Heart right ventricle (tissue), 16 donors: Measurements from ENCODE around the gene RNF43. TPM values are rescaled to one million over a fixed set of nuclear protein-coding genes. Genes with fewer than 3 reads are reported as not detected.

Experiments used
- ATAC-seq, 8 donors: fragments of 200-7000 bp; cut with Tn5 transposase; one replicate each; pipeline ENCODE4 v1.9.1; 2020; ENCODE audit warnings: mild to moderate bottlenecking in 8 of 8, moderate library complexity in 8 of 8, moderate number of reproducible peaks in 1 of 8
- DNase-seq, 2 donors: peaks; one replicate each; pipeline ENCODE4 v3.0.0-alpha.2; 2020
- H3K27ac ChIP-seq, 10 donors: fragments of 200-600 bp; sonication (generic) in 2 of 10; one replicate each; pipeline versions ENCODE4 v1.5.0 to v1.8.0; 2020 to 2022; ENCODE audit warnings: mild to moderate bottlenecking in 3 of 10
- H3K27me3 ChIP-seq, 7 donors: fragments of 200-600 bp; one replicate each; pipeline ENCODE4 v1.8.0; 2021 to 2022; ENCODE audit warnings: mild to moderate bottlenecking in 2 of 7
- H3K36me3 ChIP-seq, 9 donors: fragments of 200-600 bp; sonication (generic) in 1 of 9; one replicate each; pipeline versions ENCODE4 v1.5.0 to v1.8.0; 2020 to 2022; ENCODE audit warnings: mild to moderate bottlenecking in 2 of 9
- H3K4me1 ChIP-seq, 9 donors: fragments of 200-600 bp; sonication (generic) in 1 of 9; one replicate each; pipeline versions ENCODE4 v1.5.0 to v1.8.0; 2020 to 2022; ENCODE audit warnings: mild to moderate bottlenecking in 4 of 9
- H3K4me3 ChIP-seq, 10 donors: fragments of 200-600 bp; sonication (generic) in 2 of 10; one replicate each; pipeline versions ENCODE4 v1.5.0 to v1.8.0; 2020 to 2022; ENCODE audit warnings: mild to moderate bottlenecking in 7 of 10, moderate library complexity in 2 of 10
- H3K9me3 ChIP-seq, 11 donors: fragments of 200-600 bp in 10 of 11; sonication (generic) in 2 of 11; one replicate each; pipeline versions ENCODE4 v1.5.0 to v1.8.0; 2013 to 2022; ENCODE audit warnings: mild to moderate bottlenecking in 2 of 11, control low read depth in 1 of 11, moderate library complexity in 1 of 11
- WGBS, 2 donors: extraction: QIAGEN DNeasy Blood & Tissue Kit; methylation state at CpG; one replicate each; pipeline ENCODE4 v1.1.7; 2013; ENCODE audit warnings: inconsistent platforms in 1 of 2; 5-methylcytosine and 5-hydroxymethylcytosine counted together
- intact Hi-C, 10 donors: fragments of 100-400 bp; cut with DNase I; formaldehyde crosslinking; loops; one replicate each; pipeline versions ENCODE4 v1.11.1 to v1.14.2; 2022
- polyA plus RNA-seq, 2 donors: library from polyadenylated mRNA; stranded (reverse); fragments of 200-250 nt; gene quantifications; one replicate each; pipeline ENCODE4 v1.2.3, GENCODE V29; 2013
- total RNA-seq, 10 donors: library from RNA; stranded (reverse); fragmentation: NEBNext Ultra II Directional in 3 of 10; extraction: Animal tissue kit (Norgen Biotek cat#: 25700) in 3 of 10; gene quantifications; one replicate each; pipeline versions ENCODE4 v1.2.1 to v1.2.4, GENCODE V29; 2021 to 2023
- TF ChIP-seq, protein P1 (sequence below), 9 donors: fragments of 200-600 bp; sonication (generic) in 2 of 9; IDR thresholded peaks; one replicate each; pipeline versions ENCODE4 v1.5.0 to v1.8.0; 2021 to 2022; ENCODE audit warnings: antibody characterized with exemption in 9 of 9, mild to moderate bottlenecking in 5 of 9, moderate library complexity in 1 of 9
- donor health status: Arrhythmogenic right ventricular cardiomyopathy.
- donor health status: ischemic (EF 13 %, LVEDD 7.1; RV severe dilation, severe dysfunction).
- donor health status: healthy with polysubstance abuse.
- donor health status: DM: no; HTN: yes; CAD: no.
- donor health status: DM: no; HTN: no; CAD: no.
- donor health status: ischemic (EF 25% LVEDD 6.9; RV normal size, moderate dysfunction).
- donor health status: ischemic (EF 25% LVEDD 5.7; RV mildly dilated, moderate dysfunction).
- donor health status: healthy.
- donor health status: DM: yes; HTN: yes; CAD: no.
- donor health status: Ischemic cardiomyopathy.
- donor health status: ischemic (EF 35%, LVEDD 5.7; RV mildly dilated, moderate dysfunction).
- donor health status: nonischemic (EF 11% LVEDD 7.7; RV severe dilation, severe dysfunction).
- donor health status: DM: yes; HTN: yes; CAD: no.
- donor health status: PGD.
- donor health status: ischemic (EF 29% LVEDD 5.4; RV normal size, mild dysfunction).
- donor health status: nonischemic (EF 23%, LVEDD 6.1; RV moderate dilation, normal function).

Gene RNF43
- total and polyA plus RNA-seq, 12 donors = 0.86 to 6.1 (median 3.6) TPM

DNA sequence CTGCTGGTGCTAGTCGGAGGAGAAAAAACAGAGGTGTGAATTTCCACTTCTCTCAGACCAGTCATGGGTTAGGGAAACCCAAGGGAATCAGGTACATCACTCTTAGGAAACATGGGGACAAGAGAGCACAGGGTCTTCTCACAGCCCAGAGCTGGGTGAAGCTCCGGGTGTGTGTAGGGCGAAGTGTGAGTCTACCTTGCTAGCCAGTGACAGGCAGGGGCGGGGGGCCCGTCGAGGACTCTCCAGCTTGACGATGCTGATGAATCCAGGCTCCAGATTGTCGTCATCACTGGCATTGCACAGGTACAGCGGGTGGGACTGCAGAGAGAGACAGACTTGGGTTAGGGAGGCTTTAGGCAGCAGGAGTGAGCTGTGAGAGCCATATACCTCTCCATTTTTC is 46.6 kb downstream of the RNF43 start:
- Histone ChIP-seq H3K4me1 (peaks cover 0 to 4% (median 0%) of the 10 kb centered on the region in 9 donors), H3K36me3 (no peaks in the 10 kb centered on the region), H3K9me3 (no peaks in the 10 kb centered on the region), H3K4me3 (no peak overlapping the region), H3K27ac (no peak overlapping the region), H3K27me3 (no peaks in the 10 kb centered on the region)
- ATAC-seq = no peak
- WGBS, 2 donors = 75 to 81% methylated on average over 9 of the region's 9 CpGs
- intact Hi-C loops = no loop called here
- DNase-seq = no peak
- TF ChIP-seq, protein P1, sequence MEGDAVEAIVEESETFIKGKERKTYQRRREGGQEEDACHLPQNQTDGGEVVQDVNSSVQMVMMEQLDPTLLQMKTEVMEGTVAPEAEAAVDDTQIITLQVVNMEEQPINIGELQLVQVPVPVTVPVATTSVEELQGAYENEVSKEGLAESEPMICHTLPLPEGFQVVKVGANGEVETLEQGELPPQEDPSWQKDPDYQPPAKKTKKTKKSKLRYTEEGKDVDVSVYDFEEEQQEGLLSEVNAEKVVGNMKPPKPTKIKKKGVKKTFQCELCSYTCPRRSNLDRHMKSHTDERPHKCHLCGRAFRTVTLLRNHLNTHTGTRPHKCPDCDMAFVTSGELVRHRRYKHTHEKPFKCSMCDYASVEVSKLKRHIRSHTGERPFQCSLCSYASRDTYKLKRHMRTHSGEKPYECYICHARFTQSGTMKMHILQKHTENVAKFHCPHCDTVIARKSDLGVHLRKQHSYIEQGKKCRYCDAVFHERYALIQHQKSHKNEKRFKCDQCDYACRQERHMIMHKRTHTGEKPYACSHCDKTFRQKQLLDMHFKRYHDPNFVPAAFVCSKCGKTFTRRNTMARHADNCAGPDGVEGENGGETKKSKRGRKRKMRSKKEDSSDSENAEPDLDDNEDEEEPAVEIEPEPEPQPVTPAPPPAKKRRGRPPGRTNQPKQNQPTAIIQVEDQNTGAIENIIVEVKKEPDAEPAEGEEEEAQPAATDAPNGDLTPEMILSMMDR (IDR thresholded peaks at IDR 0.05) = no peak

DNA sequence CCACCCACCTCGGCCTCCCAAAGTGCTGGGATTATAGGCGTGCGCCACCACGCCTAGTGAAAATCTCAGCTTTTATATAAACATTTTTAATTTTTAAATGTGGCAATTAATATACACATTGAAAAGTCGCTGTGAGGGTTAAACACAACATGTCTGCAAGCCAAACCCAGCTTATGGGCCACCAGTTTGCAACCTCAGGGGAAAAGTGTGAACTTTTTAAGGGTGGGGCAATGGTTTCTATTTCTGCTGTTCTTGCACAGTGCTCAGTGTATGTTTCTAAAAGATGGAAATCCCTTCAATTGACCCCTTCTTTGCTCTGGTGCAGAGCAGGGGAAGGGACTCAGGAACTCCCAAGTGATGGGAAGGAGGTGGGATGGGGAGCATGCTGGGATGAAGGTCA is 47.0 kb downstream of the RNF43 start:
- H3K9me3 ChIP-seq = no peaks in the 10 kb centered on the region
- H3K36me3 ChIP-seq = no peaks in the 10 kb centered on the region
- TF ChIP-seq, protein P1 (IDR thresholded peaks at IDR 0.05) = no peak
- no peak overlapping the region for H3K4me3 ChIP-seq
- no peak for ATAC-seq
- no peak for DNase-seq
- 93 to 95% methylated on average over 5 of the region's 5 CpGs for WGBS, 2 donors
- peaks cover 0 to 4% (median 0%) of the 10 kb centered on the region in 9 donors for H3K4me1 ChIP-seq
- intact Hi-C loops = no loop called here
- no peaks in the 10 kb centered on the region for H3K27me3 ChIP-seq
- no peak overlapping the region for H3K27ac ChIP-seq

DNA sequence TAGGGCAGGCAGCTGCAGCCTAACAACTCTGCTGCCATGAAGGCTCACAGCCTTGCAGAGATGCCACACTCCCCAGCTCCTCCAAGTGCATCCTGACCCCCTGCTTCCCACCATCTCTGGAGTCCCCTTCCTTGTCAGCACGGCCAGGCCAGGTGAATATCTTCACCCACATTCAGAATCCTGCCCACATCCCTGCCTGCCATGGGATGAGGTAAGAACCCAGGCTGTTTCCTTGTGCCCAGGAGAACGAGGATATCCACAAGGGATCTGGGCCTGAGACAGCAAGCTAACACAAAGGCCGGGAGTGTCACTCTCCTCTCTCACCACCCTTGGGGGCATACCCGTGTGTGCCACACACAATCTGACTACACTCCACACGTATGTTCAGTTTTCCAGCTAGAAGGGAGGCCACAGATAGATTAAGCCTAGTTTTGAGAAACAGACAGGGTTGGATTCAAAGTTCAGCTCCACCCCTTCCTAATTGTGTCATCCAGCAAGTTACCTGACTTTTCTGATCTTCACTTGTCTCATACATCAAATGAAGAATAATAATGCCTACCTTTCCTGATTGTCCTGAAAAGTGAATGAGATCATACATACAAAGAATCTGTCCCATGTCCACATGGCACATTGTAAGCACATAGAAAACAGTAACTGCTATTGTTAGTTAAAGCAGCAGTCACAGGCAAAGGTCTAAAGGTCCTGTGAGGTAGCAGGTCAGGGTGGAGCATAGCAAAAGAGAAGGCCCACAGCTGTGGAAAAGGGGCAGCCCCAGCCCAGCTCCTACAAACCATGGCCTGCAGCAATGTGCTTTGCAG is 47.9 kb downstream of the RNF43 start:
- Histone ChIP-seq H3K9me3 (no peaks in the 10 kb centered on the region), H3K27ac (no peak overlapping the region), H3K27me3 (no peaks in the 10 kb centered on the region), H3K4me1 (peaks cover 0 to 4% (median 0%) of the 10 kb centered on the region in 9 donors), H3K4me3 (no peak overlapping the region), H3K36me3 (no peaks in the 10 kb centered on the region)
- DNase-seq (no peak), ATAC-seq (no peak)
- intact Hi-C loops = no loop called here
- TF ChIP-seq, protein P1 (IDR thresholded peaks at IDR 0.05) = no peak
- 64 to 66% methylated on average over 5 of the region's 5 CpGs for WGBS, 2 donors

DNA sequence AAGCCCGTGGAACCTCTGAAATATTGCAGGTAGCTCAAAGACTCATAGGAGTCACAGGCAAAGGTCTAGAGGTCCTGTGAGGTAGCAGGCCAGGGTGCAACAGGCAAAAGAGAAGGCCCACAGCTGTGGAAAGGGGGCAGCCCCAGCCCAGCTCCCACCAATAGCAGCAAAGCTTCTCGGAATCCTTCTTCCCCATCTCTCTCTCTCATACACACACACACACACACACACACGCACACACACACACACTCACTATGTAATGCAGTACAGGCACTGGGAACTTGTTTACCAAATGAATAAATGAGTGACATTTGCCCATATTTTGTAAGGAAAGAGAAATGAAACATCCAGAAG is 48.5 kb downstream of the RNF43 start:
- intact Hi-C loops = no loop called here
- DNase-seq (no peak), ATAC-seq (no peak)
- 72 to 79% methylated on average over 3 of the region's 3 CpGs for WGBS, 2 donors
- Histone ChIP-seq H3K27me3 (no peaks in the 10 kb centered on the region), H3K4me1 (peaks cover 0 to 4% (median 0%) of the 10 kb centered on the region in 9 donors), H3K4me3 (no peak overlapping the region), H3K9me3 (no peaks in the 10 kb centered on the region), H3K36me3 (no peaks in the 10 kb centered on the region), H3K27ac (no peak overlapping the region)
- TF ChIP-seq, protein P1 (IDR thresholded peaks at IDR 0.05) = no peak

Other genes starting within 250 kb of the RNF43 start
- not detected for gene EPX, start 224.8 kb downstream of the RNF43 start, total RNA-seq
- not detected for gene EPX, start 224.8 kb downstream of the RNF43 start, polyA plus RNA-seq
- 10 to 100 TPM in 4 of 10 donors, 1 to 10 TPM in 6; 5.3 to 12.9 (median 9.2) TPM for gene MKS1, start 198.3 kb downstream of the RNF43 start, total RNA-seq
- gene MKS1, start 198.3 kb downstream of the RNF43 start, polyA plus RNA-seq = 10 to 100 TPM in 1 of 2 donors, 1 to 10 TPM in 1; 5.4 to 10.3 TPM
- not detected for gene LPO, start 178.9 kb downstream of the RNF43 start, total RNA-seq
- not detected for gene LPO, start 178.9 kb downstream of the RNF43 start, polyA plus RNA-seq
- gene MPO, start 136.6 kb downstream of the RNF43 start, total RNA-seq = 1 to 10 TPM in 1 of 10 donors, under 1 TPM in 7, not detected in 2; 0.08 to 2.5 (median 0.25) TPM
- under 1 TPM; 0.07 to 0.15 TPM for gene MPO, start 136.6 kb downstream of the RNF43 start, polyA plus RNA-seq
- 10 to 100 TPM in 8 of 10 donors, 1 to 10 TPM in 2; 6.0 to 18.7 (median 12.4) TPM for gene TSPOAP1, start 88.7 kb downstream of the RNF43 start, total RNA-seq
- gene TSPOAP1, start 88.7 kb downstream of the RNF43 start, polyA plus RNA-seq = 10 to 100 TPM in 1 of 2 donors, 1 to 10 TPM in 1; 1.6 to 35.6 TPM
- 10 to 100 TPM; 49.0 to 73.4 (median 59.8) TPM for gene SUPT4H1, start 65.3 kb downstream of the RNF43 start, total RNA-seq
- gene SUPT4H1, start 65.3 kb downstream of the RNF43 start, polyA plus RNA-seq = 10 to 100 TPM; 38.0 to 95.0 TPM
- gene HSF5, start 70.9 kb upstream of the RNF43 start, total RNA-seq = under 1 TPM in 3 of 10 donors, not detected in 7; 0.04 to 0.14 (median 0.05) TPM
- not detected for gene HSF5, start 70.9 kb upstream of the RNF43 start, polyA plus RNA-seq
- gene MTMR4, start 97.1 kb upstream of the RNF43 start, total RNA-seq = 10 to 100 TPM in 9 of 10 donors, 1 to 10 TPM in 1; 8.5 to 26.6 (median 17.1) TPM
- gene MTMR4, start 97.1 kb upstream of the RNF43 start, polyA plus RNA-seq = 10 to 100 TPM in 1 of 2 donors, 1 to 10 TPM in 1; 9.6 to 12.3 TPM